ENCODE data around the gene PIGZ.

DNA sequence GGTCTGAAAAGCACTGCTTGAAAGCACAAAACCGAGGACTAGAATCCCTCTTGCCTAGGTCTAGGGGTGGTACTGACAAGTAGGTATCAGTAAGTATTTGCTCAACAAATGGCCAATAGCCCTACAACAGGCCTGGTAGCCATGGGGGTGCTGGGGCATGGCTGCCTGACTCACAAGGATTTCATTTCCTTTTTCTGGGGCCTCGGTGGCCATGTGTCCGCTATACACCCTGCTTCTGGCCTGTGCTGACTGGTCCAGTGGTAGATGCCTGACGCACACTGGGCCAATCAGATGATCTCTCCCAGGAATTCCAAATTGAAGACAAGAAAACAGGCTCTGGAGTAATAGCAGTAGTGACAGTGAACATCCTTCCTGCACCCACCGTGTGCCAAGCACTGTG is 31.6 kb upstream of the PIGZ start:
- TF ChIP-seq, protein P1, sequence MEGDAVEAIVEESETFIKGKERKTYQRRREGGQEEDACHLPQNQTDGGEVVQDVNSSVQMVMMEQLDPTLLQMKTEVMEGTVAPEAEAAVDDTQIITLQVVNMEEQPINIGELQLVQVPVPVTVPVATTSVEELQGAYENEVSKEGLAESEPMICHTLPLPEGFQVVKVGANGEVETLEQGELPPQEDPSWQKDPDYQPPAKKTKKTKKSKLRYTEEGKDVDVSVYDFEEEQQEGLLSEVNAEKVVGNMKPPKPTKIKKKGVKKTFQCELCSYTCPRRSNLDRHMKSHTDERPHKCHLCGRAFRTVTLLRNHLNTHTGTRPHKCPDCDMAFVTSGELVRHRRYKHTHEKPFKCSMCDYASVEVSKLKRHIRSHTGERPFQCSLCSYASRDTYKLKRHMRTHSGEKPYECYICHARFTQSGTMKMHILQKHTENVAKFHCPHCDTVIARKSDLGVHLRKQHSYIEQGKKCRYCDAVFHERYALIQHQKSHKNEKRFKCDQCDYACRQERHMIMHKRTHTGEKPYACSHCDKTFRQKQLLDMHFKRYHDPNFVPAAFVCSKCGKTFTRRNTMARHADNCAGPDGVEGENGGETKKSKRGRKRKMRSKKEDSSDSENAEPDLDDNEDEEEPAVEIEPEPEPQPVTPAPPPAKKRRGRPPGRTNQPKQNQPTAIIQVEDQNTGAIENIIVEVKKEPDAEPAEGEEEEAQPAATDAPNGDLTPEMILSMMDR (IDR thresholded peaks at IDR 0.05): no peak
- TF ChIP-seq POLR2A (IDR thresholded peaks at IDR 0.05): no peak
- TF ChIP-seq POLR2AphosphoS5 (IDR thresholded peaks at IDR 0.05): no peak
- TF ChIP-seq EP300 (IDR thresholded peaks at IDR 0.05): no peak
